SH-SY5Y (cell line): Measurements from ENCODE around the gene CAMK2G.

Experiments used
- GATA2 ChIP-seq: IDR thresholded peaks from 2 replicates; pipeline ENCODE4 v1.6.1; 2011; ENCODE audit warnings: mild to moderate bottlenecking, low read depth, low read length
- GATA3 ChIP-seq: IDR thresholded peaks from 2 replicates; pipeline ENCODE4 v1.6.1; 2011; ENCODE audit warnings: low read depth, mild to moderate bottlenecking, low read length, moderate library complexity

Gene CAMK2G

DNA sequence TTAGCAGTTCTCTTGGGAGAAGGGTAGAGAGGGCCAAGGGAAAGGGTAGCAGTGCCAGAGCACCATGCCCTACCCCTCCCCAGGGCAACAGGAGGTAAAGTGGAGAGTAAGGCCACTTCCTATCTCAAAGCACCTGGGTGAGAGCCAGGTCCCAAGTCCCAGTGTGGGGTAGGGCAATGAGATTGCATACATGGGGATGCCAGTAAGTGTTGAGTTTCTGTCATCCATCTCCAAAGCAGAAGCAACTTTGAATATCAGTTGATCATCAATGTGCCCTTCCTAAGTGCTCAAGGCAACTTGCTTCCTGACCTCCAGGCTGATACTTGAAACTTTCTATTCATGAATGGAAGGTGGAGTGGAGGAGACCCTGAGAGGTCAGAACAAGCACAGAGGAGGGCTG lies 2.2 kb upstream of the CAMK2G start:
- TF ChIP-seq GATA3 (no peak), GATA2 (no peak)

DNA sequence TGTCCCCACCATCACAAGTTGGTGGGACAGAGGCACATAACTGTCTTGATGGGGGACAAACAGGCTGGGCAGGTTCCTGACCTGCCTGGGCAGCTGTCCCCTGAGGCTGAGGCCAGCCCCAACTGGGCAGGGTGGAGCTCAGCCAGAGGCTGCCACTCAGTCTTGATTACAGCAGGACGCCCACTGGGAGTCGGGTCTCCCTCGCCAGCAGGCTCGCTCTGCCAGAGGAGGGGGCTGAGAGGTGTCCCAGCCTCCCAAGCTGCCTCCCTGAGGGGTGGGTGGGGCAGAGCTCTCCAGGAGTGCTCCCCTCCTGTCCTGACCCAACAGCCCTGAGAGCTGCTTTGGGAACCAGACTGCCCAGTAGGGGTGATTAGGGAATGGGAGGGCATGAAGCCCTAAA lies 1.8 kb upstream of the CAMK2G start:
- TF ChIP-seq GATA2 (no peak), GATA3 (no peak)

DNA sequence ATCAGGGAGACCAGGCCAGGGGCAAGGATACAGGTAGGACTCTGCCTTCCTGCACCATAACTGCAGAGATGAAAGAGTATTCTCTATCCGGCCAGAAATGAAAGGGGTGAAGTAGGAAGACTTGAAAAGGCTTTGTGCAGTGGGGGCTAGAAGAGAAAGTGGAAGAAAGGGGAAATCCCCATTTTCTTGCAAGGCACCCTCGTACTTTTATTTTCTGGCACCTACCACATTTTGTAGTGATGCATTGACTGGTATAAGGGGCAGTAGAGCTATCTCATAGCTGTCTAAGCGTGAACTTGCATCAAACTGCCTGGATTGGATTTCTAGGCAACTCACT lies 752 bp upstream of the CAMK2G start:
- TF ChIP-seq GATA2 (no peak), GATA3 (no peak)

DNA sequence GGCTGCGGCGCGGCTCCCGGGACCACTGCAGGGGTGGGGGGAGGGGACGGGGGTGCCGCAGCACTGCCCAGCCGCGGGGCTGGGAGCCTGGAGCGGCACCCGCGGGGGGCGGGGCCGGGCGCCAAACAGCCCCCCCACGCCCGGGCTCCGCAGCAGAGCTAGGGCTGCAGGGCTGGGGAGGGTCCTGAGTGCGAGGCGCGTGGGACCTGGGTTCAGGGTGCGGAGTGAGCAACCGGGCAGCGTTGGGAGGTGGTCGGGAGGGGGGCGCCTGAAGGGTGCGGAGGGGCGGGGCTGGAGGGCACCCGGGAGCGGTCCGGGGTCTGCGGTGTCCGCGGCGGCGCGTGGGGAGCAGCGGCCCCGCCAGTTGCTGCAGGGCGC lies 528 bp downstream of the CAMK2G start:
- TF ChIP-seq GATA2: no peak
- TF ChIP-seq GATA3: no peak

DNA sequence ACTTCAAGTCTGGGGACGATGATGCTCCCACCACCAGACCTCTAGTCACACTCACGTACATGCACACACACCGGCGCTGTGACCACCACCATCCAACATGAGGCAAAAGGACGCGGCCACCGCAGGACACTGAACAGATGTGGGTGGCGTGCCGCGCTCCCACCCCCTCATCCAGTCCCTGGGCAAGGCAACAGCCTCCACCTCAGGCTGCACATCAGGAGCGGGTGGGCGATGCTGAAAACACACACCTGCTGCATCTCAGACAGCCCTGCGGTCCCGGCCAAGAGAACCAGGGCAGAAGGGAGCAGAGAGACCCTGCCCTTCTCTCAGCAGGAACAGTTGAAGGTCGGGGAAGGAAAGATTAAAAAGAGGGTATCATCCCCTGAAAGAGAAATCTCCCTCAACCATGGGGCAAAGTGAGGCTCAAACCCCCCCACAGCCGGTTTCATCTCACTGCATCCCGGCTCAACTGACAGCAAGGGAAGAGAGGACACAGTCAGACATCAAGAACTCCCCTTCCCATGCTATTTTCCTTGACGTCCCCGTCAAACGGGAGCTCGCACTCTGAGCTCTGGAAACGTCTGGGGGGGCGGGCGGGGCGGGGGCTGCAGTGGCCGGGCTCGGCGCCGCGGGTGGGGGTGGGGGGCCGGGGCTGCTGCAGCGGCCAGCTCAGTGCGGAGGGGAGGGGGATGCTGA lies 1.1 kb downstream of the CAMK2G start:
- TF ChIP-seq GATA3: no peak
- TF ChIP-seq GATA2: no peak

DNA sequence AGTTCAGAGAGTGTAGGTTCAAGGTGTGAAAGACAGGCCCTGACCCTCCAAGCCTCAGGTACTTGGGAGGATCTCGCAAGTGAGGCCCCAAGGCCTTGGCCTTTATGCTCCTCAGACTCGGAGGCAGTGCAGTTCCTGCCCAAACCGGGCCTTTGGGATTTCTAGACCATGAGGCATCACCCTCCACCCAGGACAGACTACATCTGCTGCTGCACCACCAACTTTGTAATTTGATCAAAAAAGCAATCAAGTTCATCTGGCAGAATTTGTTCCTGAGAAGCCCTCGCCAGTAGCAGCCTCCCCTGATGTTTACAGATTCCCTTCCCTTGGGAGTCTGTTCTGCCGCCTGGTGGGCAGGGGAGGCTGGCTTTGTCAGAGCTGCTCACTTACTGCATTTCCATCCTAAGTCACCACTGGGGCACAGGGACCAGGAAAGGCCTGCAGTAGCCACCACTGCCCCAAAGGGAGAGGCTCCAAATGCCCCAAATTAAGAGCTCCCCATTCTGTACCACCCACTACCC lies 2.1 kb downstream of the CAMK2G start:
- TF ChIP-seq GATA2 (no peak), GATA3 (no peak)

DNA sequence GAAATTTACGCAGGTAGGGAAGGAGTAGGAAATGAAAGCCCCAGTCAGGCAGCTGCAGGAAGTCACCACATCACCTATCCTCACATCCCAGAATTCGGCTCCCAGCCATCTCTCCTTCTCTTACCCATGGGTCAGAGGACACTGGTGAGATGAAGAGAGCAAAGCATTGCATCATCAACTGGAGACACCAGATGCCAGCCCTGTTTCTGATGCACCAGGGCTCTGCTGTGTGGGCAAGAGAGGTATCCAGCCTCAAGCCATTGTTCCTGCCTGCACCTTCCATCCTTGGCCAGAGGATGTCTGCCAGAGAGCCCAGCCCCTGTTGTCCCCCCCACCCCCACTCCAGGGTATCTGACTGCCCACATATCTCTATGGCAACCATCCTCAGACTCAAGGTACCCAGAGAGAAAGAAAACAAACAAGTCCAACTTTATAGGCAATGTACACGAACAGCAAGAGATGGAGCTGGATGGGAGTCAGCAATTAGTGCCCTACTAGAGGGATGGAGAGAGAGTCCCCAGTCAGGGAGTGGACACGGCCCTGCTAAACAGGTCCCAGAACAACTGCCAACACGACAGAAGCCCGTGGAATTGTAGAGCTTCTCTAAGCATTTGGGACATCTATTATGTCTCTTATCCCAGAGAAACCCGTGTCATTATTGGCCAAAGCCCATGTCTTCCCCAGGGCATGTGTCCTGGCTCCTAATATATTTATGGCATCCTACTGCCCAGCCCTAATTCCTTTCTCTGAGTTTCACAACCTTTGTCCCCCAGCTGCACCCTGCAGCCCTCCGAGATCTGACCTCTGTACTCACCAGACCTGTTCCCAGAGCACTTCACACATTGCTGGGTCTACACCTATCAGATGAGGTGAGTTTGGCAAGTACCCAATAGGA lies 2.8 kb downstream of the CAMK2G start:
- TF ChIP-seq GATA2 (no peak), GATA3 (no peak)

DNA sequence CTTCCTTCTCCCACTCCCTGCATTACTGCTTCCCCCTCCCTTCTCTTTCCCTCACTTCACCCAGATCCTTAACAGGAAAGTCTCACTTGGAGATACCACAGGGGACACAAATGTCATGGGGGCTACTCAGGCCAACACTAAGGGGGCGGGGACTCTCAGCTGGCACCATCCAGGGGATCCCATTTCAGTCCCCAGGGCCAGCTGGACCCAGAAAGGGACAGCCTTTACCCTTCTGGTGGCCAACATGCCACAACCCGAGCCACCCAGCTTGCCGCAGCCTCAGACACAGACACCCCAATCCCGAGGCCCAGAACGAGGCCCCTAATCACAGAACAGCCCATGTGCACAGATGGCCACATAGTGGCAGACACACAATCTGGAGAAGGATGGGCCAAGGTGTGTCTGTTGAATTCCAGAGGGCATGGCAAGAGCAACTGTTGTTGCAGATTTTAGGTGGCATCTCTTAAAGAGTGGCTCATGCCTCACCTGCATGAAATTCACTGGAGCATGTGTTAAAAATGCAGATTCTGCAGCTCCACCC lies 5.6 kb downstream of the CAMK2G start:
- no peak for TF ChIP-seq GATA3
- TF ChIP-seq GATA2: no peak

DNA sequence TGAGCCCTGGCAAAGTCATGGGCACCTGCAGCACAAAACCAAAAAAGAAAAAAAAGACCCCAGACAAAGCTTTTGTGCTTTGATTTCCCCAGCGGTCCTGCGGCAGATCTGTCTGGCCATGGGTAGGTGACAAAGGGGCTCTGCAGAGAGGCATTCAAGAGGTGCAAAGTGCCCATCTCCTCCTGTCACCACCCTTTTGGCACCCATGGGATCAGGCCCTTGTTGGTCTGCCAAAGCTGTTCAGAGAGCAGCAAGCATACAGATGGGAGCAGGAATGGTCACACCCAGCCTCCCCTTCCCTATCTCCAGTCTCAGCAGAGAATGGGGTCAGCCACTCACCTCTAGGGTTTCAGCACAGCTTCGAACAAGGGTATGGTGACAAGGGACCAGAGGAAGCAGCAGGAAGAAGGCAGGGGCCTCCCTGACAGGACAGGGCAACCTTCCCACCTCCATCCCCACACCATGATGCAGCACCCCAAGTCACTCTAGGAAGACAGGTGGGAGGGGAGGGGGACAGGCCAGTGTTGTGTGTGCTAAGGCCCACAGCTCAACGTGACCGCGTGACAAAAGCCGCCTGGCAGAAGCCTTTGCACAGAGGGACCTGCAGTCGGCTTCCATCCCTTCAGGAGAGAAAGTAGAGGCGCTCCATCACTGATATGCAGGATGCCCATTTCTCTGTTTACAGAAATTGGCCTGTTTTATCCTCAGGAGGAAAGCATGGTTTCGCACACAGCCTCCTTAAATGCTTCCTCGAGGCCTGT lies 6.3 kb downstream of the CAMK2G start:
- TF ChIP-seq GATA2: no peak
- no peak for TF ChIP-seq GATA3

DNA sequence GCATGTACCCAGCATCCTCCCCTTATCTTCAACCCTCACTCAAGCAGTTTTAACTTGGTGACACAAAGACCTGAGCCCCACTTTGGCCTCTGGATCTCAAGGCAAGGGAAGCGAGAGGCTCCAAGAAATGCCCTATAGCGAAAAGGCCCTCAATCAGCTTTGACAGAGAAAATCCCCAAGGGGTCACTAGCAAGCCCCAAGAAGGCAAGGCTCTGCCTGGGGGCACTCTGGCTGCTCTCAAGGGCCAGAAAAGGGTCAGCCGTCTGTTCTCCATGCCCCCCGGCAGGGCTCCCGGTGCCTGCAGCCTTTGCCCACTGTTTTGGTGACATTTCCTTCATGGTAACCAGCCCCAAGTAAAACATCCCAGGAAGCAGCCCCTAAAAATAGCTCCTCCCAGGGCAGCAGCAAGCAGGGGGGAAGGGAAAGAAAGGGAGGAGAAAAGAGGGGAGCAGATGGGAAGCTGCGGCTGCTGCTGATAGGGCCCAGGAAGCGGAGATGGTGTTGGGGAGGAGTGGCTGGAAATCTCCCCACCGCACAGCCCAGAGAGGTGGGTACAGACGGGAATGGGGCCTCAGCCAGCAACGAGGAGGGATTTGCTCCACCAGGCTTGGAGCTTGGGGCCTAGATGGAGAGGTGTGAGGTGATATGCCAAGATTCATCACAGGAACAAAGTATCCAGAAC lies 7.1 kb downstream of the CAMK2G start:
- TF ChIP-seq GATA2: no peak
- TF ChIP-seq GATA3: no peak

DNA sequence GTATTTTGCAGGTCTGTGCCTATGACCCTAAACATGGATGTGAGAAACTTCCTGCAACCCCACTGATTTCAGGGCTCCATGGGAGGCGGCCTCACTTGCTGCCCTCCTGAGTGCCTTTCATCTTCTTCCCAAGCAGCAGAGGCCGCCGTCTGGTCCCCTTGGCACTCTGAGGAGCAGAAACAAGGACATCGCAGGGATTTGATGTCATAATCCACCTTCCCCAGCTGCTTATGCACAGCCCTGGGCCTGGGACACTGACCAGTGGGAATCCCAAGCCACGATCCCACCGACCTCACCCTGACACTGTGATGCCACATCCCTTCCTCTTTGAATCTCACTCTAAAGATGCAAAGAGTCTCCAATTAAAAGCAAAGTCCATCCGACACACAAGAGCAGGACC lies 7.7 kb downstream of the CAMK2G start:
- no peak for TF ChIP-seq GATA2
- no peak for TF ChIP-seq GATA3

DNA sequence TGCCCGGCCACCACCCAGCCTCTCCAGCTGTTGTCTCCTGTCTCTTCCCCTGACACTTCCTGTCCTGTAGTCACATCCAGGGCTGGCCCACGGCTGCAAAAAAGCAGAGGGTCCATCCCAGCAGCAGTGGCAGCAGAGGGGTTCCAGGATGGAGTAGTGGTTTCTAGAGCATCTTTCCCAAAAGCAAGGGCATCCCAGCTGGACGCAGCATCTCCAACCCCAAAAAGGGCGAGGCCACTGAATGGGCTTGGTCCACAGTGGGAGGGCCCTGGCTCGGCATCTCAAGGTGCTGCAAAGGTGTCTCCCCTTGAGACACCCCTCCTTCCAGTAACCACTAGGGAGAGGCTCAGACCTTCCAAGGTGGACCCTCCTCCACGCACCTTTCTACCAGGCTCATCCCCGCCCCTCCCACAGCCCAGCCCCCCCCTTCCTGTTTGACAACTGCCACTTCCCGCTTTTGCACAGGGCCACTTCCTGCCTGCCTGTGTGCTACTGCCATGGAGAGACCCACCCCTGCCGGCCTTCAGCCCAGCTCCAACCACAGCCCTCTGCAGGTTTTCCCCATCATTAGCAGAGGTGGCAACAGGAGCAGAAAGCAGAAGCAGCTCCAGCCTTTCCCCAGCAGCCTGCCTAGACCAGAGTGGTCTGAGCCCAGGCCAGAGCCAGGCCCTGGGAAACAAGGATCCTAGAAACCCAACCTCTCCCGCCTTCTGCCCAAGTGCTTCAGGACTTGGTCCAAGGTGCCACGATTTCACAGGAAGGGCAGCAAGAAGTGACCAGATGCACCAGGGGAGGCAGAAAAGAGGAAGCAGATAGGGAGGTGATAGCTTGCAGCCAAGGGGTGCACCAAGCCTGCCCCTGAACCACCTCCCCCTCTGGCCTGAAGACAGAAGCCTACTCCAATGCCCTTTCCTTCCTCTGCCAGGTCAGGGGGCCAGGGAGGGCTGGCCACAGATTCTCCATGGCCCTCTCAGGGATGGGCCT lies 8.6 kb downstream of the CAMK2G start:
- TF ChIP-seq GATA2 (no peak), GATA3 (no peak)

DNA sequence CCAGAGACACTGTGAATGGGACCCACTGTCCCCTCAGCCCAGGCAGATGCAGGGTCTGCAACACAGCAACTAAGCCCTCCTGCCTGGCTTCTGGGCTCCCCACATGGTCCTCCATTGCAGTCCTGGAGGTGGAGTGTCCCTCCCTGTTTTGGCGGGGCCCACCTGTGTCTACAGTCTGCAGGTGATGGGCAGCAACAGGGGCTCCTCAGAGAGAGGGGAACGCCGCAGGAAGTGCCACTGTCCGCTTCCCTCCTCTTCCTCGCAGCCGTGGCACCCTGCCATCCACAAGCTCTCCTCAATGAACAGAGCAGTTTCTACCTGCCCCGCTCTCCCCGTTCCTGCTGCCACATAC lies 9.3 kb downstream of the CAMK2G start:
- no peak for TF ChIP-seq GATA2

DNA sequence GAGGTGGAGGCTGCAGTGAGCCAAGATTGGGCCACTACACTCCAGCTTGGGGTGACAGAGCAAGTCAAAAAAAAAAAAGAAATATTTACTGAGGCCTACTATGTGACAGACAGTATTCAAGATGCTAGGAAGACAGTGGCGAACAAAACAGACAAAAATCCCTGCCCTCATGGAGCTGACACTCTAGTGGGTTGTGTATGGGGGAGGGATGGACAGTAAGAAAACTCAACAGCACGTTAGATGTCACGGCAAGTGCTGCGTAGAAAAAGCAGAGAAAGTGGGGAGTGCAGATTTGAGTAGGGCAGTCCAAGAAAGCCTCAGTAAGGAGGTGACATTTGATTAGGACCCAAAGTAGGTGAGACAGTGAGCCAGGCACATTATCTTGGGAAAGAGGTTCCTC lies 10.1 kb downstream of the CAMK2G start:
- no peak for TF ChIP-seq GATA3
- no peak for TF ChIP-seq GATA2
